GM12873 (cell line): Measurements from ENCODE around the gene ATP5F1E.

Experiments used
- TF ChIP-seq, protein P1 (sequence below): IDR thresholded peaks from 2 replicates; pipeline ENCODE4 v1.5.1; 2012; ENCODE audit warnings: low read depth, mild to moderate bottlenecking, moderate library complexity, low read length, control low read depth; ENCODE audit not compliant: insufficient read depth; ENCODE audit errors: missing control alignments

ATP5F1E gene

DNA sequence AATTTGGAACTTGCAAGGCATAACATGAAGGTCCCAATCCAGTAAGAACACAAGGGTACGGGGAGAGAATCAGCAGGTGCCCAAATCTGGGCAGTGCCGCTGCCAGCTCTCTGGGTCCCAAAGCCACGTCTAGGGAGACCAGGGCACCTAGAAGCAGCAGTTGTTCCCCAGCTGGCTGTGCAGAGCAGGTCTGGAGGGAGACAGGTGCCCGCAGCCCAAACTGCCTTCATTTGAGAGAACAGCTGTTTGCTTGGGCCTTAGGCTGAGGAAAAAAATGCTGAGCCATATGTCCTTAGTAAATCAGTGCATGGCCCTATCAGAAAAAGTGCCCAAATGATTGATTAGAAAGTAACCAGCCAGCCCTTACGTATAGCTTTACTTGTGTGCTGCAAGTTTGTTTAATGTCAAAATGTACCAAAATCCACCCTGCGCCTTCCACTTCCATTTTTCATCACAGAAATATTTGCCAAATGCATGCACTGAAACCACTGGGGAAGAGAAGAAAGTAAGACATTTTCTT, 19.6 kb upstream of the ATP5F1E start:
- TF ChIP-seq, protein P1, sequence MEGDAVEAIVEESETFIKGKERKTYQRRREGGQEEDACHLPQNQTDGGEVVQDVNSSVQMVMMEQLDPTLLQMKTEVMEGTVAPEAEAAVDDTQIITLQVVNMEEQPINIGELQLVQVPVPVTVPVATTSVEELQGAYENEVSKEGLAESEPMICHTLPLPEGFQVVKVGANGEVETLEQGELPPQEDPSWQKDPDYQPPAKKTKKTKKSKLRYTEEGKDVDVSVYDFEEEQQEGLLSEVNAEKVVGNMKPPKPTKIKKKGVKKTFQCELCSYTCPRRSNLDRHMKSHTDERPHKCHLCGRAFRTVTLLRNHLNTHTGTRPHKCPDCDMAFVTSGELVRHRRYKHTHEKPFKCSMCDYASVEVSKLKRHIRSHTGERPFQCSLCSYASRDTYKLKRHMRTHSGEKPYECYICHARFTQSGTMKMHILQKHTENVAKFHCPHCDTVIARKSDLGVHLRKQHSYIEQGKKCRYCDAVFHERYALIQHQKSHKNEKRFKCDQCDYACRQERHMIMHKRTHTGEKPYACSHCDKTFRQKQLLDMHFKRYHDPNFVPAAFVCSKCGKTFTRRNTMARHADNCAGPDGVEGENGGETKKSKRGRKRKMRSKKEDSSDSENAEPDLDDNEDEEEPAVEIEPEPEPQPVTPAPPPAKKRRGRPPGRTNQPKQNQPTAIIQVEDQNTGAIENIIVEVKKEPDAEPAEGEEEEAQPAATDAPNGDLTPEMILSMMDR, result no peak

DNA sequence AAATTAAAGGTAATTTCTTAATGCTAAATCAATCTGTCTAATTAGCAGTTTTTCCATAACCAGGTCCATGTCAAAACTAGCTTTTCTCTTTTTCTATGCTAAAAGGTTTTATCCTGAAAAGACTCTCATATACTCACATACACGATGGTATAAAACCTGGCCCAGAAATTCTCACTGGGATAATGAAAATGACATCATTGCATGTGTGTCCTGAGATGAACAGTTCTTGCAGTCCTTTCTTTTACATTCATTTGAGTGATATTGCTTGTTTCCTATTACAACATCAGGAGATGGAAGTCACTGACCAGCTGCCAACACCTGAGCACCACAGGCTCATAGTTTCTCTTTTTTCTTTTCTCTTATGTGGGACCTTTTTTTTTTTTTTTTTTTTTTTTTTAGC, 18.3 kb upstream of the ATP5F1E start:
- TF ChIP-seq, protein P1, result no peak

DNA sequence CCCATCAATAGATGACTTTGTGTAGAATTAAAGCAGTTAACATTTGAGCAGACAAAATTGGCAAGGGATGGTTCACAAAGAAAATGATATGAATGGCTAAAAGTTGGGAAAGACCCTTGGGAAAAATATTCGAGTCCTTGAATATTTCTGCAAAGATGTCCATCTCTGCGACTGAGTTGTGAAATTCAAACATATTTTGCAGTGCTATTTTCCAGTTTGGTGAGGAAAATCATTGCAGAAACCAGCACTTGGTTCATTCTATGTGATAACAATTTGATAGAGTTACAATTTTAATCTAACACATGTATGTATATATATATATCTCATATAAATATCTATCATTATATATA, 16.5 kb upstream of the ATP5F1E start:
- TF ChIP-seq, protein P1, result no peak

DNA sequence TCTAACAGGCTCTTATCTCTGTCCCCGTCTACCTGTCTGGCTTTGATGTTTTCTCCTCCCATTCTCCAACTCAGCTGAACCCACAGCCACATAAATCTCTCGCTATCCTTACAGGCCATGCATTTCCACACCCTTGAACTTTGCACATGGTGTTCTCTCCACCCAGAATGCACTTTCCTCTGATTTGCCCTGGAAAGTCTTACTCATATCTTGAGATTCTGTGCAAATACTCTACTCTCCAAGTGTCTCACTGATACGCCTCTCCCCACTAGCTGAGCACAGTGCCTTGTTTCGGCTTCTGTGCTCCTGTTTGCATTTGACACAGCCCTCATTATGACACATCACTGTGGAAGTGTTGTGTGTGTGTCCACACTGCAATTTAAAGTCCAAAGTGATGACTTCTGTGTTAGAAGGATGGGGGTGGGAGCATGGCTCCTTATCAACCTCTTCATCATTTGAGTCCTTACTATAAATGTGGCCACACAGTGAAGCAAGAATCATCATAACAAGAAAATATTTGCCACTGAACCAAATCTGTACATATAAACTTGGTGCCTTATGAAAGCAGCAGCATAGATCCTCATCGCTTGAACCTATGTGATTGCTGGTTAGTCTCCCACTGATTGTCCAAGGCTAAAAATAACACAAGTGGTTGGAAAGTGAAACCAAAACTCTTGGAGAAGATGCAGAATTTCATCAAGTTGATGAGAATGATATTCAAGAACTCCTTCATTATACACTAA, 16.0 kb upstream of the ATP5F1E start:
- TF ChIP-seq, protein P1, result no peak

DNA sequence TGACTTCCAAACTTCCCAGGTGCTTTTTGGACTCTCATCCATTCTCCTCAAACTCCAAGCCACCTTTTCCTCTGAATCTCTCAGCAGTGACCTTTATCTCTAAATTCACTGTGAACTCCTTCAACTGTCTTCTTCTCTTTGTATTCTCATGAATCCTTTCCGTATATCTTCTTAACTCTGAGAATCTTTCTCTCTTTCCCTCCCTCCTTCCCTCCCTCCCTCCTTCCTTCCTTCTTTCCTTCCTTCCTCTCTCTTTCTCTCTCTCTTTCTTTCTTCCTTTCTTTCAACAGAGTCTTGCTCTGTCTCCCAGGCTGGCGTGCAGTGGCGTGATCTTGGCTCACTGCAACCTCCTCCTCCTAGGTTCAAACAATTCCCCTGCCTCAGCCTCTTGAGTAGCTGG, 14.7 kb upstream of the ATP5F1E start:
- TF ChIP-seq, protein P1, result no peak

DNA sequence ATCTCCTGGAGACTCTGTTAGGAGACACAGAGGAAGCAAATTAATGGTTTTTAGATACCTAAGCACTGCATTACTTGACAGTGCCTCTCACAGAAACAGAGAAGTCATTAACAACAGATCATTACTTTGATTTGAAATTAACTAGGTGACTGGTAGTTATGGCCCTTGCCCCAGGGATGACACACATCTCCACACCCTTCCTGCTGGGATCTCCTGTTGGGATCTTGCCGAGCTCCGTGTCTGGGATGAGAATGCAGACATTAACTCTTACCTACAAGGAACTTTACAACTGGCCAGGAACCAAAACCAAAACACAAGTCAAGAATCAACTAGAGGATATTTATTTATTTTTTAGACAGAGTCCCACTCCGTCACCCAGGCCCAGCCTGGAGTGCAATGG, 12.7 kb upstream of the ATP5F1E start:
- TF ChIP-seq, protein P1, result no peak

DNA sequence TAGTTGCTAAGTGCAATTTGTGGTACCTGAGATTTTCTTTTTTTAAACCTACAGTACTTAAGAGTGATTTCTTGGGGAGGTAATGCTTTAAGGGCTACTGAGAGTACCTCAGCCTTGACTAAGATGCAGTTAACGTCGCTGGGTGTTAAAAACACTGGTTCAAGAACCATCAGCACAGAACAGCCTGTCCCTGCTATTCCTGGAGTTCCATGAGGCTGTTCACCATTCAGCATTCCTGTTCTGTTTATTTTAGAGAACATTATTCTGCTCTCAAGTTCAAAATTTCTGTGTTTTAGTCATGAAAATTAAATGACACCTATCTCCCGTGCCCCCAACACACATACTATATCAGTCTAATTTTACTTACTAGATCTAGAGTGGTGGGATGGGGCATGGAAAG, 12.2 kb upstream of the ATP5F1E start:
- TF ChIP-seq, protein P1, result no peak
